GM18873 (cell line): ENCODE results near the gene CHCHD4.
"Not testable (repeated sequence)": the region's sequence is repeated elsewhere in the genome, so short reads cannot be mapped to it uniquely, and the experiment has no call there.

Experiments used
- ATAC-seq: cut with Tn5 transposase; IDR thresholded peaks from one replicate; pipeline ENCODE4 v1.9.1; 2021; ENCODE audit warnings: mild to moderate bottlenecking, moderate library complexity, moderate number of reproducible peaks; ENCODE audit not compliant: unreplicated experiment, low FRiP score

Gene CHCHD4

GRCh38 chr3:14082108-14082657, 42.5 kb downstream of the CHCHD4 start:
- no peak for ATAC-seq

- ATAC-seq = no peak
These were observed 47.4 kb downstream of the CHCHD4 start for GRCh38 chr3:14077310-14077709.

- not testable (repeated sequence) for ATAC-seq
These were observed 49.4 kb downstream of the CHCHD4 start for GRCh38 chr3:14075233-14075632.

GRCh38 chr3:14064910-14065309, 59.8 kb downstream of the CHCHD4 start:
- no peak for ATAC-seq

GRCh38 chr3:14063152-14063551, 61.5 kb downstream of the CHCHD4 start:
- no peak for ATAC-seq
